Uterus (tissue), 2 donors: ENCODE data around the gene HDHD3.

ENCODE experiments used
- CTCF ChIP-seq, 4 experiments: fragments of 200-600 bp in 2 of 4; fragments of 450-650 bp in 2 of 4; sonication (generic) in 2 of 4; IDR thresholded peaks; one replicate each; pipeline ENCODE4 v1.5.1; 2016 to 2019; ENCODE audit warnings: antibody characterized with exemption in 4 of 4, mild to moderate bottlenecking in 2 of 4, moderate library complexity in 1 of 4
- POLR2A ChIP-seq, 2 donors: fragments of 450-650 bp; IDR thresholded peaks; one replicate each; pipeline ENCODE4 v1.6.1; 2016; ENCODE audit warnings: antibody characterized with exemption in 2 of 2, mild to moderate bottlenecking in 1 of 2, moderate library complexity in 1 of 2

GRCh38 chr9:113403646-113404045, 26.9 kb upstream of the HDHD3 start:
- no peak for TF ChIP-seq POLR2A (IDR thresholded peaks at IDR 0.05)
- no peak for TF ChIP-seq CTCF (IDR thresholded peaks at IDR 0.05)
